Thoracic aorta (tissue), 2 donors: ENCODE data around the gene ZNF606. TPM values are rescaled to one million over a fixed set of nuclear protein-coding genes. Genes with fewer than 3 reads are reported as not detected.
"Not testable (repeated sequence)": the region's sequence is repeated elsewhere in the genome, so short reads cannot be mapped to it uniquely, and the experiment has no call there.

ENCODE experiments used
- ATAC-seq: fragments of 150-250 bp; one replicate; pipeline ENCODE4 v1.8.0; 2017; ENCODE audit warnings: low read depth; ENCODE audit not compliant: insufficient number of reproducible peaks, low FRiP score
- DNase-seq: peaks from one replicate; pipeline ENCODE4 v3.0.0-alpha.2; 2020; ENCODE audit warnings: low spot score
- H3K27ac ChIP-seq, 2 donors: fragments of 200-600 bp; sonication (generic); 1 replicate in 1 of 2; 2 replicates in 1 of 2; pipeline ENCODE4 v1.5.1; 2016; ENCODE audit warnings: mild to moderate bottlenecking in 2 of 2, moderate library complexity in 2 of 2
- H3K27me3 ChIP-seq: fragments of 200-600 bp; sonication (generic); replicated peaks from 2 replicates; pipeline ENCODE4 v1.6.0; 2016; ENCODE audit warnings: mild to moderate bottlenecking; ENCODE audit not compliant: insufficient read depth
- H3K36me3 ChIP-seq: fragments of 200-600 bp; sonication (generic); one replicate; pipeline ENCODE4 v1.5.1; 2016
- H3K4me1 ChIP-seq, 2 donors: fragments of 200-600 bp; sonication (generic); 1 replicate in 1 of 2; 2 replicates in 1 of 2; pipeline versions ENCODE4 v1.5.1 to v1.6.0; 2016; ENCODE audit warnings: low read depth in 2 of 2, mild to moderate bottlenecking in 1 of 2; ENCODE audit not compliant: control insufficient read depth in 1 of 2
- H3K4me3 ChIP-seq: fragments of 200-600 bp; sonication (generic); 2 replicates; pipeline ENCODE4 v1.5.1; 2016; ENCODE audit warnings: mild to moderate bottlenecking
- H3K9me3 ChIP-seq: fragments of 200-600 bp; sonication (generic); 2 replicates; pipeline ENCODE4 v1.5.1; 2016
- CTCF ChIP-seq: fragments of 200-600 bp; sonication (generic); IDR thresholded peaks from one replicate; pipeline ENCODE4 v1.5.1; 2019; ENCODE audit warnings: antibody characterized with exemption
- total RNA-seq, 2 donors: library from RNA; depleted of rRNA; stranded (reverse); fragments of >200 nt; gene quantifications; one replicate each; pipeline versions ENCODE4 v1.1.0 to v1.2.3, GENCODE V29; 2016

ZNF606 gene
- total RNA-seq, 2 donors from 2014 or later = 13.7 to 24.5 TPM

GRCh38 chr19:58009666-58010301 is 7.2 kb upstream of the ZNF606 start:
- Histone ChIP-seq H3K4me3 (peak overlapping the region; percentile 53), H3K27ac (no peak overlapping the region), H3K9me3 (peaks cover 78% of the 10 kb centered on the region), H3K36me3 (peaks cover 9% of the 10 kb centered on the region), H3K4me1 (no peaks in the 10 kb centered on the region), H3K27me3 (no peaks in the 10 kb centered on the region)
- no peak for ATAC-seq
- DNase-seq = peak; percentile 26
- TF ChIP-seq CTCF = no peak

GRCh38 chr19:58009301-58009665 is 6.7 kb upstream of the ZNF606 start:
- no peak for DNase-seq
- Histone ChIP-seq H3K36me3 (peaks cover 13% of the 10 kb centered on the region), H3K9me3 (peaks cover 82% of the 10 kb centered on the region), H3K27me3 (no peaks in the 10 kb centered on the region), H3K4me3 (peak overlapping the region; percentile 53), H3K27ac (no peak overlapping the region), H3K4me1 (no peaks in the 10 kb centered on the region)
- no peak for ATAC-seq
- TF ChIP-seq CTCF = no peak

- Histone ChIP-seq H3K36me3 (peaks cover 16% of the 10 kb centered on the region), H3K9me3 (peaks cover 86% of the 10 kb centered on the region)
- not testable (repeated sequence) for DNase-seq, H3K27me3 ChIP-seq, H3K4me3 ChIP-seq, ATAC-seq, H3K27ac ChIP-seq, H3K4me1 ChIP-seq
Observed at GRCh38 chr19:58008877-58009276, 6.3 kb upstream of the ZNF606 start.

GRCh38 chr19:58007285-58007684 is 4.7 kb upstream of the ZNF606 start:
- Histone ChIP-seq H3K27ac (no peak overlapping the region), H3K4me3 (no peak overlapping the region), H3K9me3 (peaks cover 86% of the 10 kb centered on the region), H3K4me1 (peaks cover 0 to 9% of the 10 kb centered on the region in 2 donors), H3K27me3 (no peaks in the 10 kb centered on the region), H3K36me3 (peaks cover 16% of the 10 kb centered on the region)
- no peak for TF ChIP-seq CTCF
- ATAC-seq (no peak), DNase-seq (no peak)

GRCh38 chr19:58003174-58003828 is 681 bp upstream of the ZNF606 start:
- peak overlapping the region; percentile 73 to 82 for H3K27ac ChIP-seq
- H3K4me1 ChIP-seq = peaks cover 3 to 22% of the 10 kb centered on the region in 2 donors
- no peak for ATAC-seq

More at GRCh38 chr19:58003174-58003828, 681 bp upstream of the ZNF606 start:
- Histone ChIP-seq H3K36me3 (peaks cover 33% of the 10 kb centered on the region), H3K27me3 (no peaks in the 10 kb centered on the region), H3K9me3 (peaks cover 52% of the 10 kb centered on the region), H3K4me3 (peak overlapping the region; percentile 89)
- TF ChIP-seq CTCF = no peak
- no peak for DNase-seq
